GM03348 (cell line): ENCODE results near the gene TMEM63A.

ENCODE experiments used
- DNase-seq: peaks from one replicate; pipeline ENCODE4 v3.0.0; 2012; ENCODE audit warnings: low spot score

The TMEM63A gene

GRCh38 chr1:225866061-225866837 lies 15.9 kb downstream of the TMEM63A start:
- DNase-seq: no peak

- no peak for DNase-seq
Measured at GRCh38 chr1:225865514-225865913, 16.7 kb downstream of the TMEM63A start.

GRCh38 chr1:225863167-225863566 lies 19.0 kb downstream of the TMEM63A start:
- DNase-seq: no peak

DNA sequence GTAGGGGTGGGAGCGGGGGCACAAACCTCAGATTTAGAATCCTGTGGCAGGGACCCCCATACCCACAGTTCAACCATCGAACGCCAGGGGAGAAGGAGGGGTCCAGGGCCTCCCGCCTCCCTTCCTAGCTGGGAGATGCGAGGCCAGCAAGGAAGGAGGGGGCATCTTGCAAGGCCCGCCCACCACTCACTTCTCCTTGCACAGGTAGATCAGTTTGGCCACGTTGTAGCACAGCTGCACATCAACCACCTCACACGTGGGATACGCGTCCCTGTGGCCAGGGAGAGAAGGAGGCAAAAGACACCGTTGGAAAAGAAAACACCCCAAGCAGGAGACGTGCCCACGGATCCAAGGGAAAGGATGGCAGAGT lies 19.6 kb downstream of the TMEM63A start:
- no peak for DNase-seq

DNA sequence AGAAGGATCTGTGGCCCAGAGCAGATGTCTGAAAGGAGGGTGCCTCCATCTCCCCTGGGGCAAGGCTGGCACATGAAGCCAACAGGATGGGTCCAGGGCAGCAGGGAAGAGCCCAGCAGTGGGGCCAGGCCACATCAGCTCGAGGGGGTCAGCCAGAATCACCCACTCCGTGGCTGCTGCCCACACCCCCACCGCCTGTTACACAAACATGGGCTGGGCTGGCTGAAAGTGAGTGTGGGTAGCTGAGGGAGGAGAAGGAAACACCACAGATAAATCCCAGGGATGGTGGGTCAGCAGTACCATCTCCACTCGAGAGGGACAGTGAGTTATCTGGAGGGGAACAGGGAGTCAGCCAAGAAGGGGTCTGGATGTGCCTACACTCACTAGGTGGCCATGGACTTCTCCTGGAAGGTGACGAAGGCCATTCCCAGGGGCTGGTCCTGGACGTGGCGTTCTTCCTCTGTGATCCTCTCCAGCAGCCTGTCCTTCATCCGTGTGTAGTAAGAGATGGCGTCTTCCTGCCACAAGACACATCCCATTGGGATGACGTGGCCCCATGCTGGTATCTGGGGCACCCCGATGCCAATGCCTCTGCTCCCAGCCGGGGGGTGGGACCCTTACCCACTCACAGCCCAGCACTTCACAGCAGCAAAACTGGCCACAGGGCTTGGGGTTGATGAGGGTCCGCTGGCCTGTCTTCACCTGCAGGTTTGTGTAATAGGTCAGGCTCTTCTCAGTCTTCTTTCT lies 20.2 kb downstream of the TMEM63A start:
- DNase-seq: no peak

DNA sequence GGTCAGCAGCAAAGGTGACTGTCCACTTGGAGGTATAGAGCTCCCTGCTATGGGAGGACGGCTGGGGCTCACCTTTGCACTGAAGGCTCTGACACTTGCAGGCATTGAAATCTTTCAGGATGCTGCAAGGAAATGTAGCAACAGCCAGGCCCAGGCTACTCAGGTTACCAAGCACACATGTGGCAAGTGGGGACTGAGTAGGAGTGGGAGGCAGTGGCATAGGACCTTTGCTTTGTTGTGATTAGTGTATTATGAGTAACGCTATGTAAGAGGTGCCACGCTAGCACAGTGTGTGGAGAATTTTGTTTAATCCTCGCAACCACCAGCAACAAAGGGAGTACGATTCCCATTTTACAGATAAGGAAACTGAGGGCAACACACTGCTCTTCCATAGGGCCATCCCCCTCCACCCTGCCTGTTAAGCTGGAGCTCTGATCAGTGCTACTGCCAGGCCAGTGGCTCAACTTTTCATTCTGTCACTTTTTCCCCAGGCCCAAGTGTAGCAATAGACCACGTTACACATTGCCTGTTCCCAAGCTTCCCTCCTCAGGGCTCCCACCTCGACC lies 21.2 kb downstream of the TMEM63A start:
- no peak for DNase-seq

- no peak for DNase-seq
Measured at GRCh38 chr1:225860107-225860506, 22.1 kb downstream of the TMEM63A start.

- DNase-seq: no peak
Measured at GRCh38 chr1:225859151-225859550, 23.0 kb downstream of the TMEM63A start.

DNA sequence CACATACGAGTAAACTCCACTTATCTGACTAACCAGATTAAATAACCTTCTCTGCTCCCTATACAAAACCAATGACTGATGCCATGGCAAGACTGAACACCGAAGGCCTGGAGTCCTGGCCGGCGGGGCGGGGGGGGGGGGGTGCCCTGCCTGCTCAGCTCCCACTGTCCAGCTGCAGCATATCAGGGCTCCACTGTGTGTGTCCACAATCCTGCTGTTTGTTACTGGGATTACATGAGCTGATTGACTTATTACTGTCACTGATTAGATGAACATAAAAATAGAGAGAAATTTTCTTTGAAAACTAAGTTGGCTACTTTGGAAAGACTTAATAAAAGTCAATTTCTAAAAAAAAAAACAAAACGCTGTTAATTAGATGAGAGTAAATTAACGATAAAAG lies 24.9 kb downstream of the TMEM63A start:
- no peak for DNase-seq

GRCh38 chr1:225855503-225856300 lies 26.5 kb downstream of the TMEM63A start:
- DNase-seq: no peak

DNA sequence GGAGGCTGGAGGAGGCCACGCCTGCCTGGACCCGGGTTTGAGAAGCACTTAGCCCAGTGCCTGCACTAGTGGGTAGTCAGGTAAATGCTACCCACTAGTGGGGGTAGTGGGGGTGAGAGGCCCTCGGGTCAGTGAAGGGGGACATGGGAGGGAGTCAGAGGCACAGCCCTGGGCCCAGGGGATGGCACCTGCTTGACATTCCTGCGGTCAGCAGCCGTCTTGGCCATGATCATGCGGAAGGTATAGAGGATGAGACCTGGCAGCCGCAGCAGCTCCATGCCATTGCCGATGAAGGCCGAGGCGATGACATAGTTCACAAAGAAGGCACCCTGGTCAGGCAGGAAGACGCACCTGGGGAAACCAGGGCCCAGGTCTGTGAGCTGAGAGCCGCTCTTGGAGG lies 28.7 kb downstream of the TMEM63A start:
- no peak for DNase-seq

DNA sequence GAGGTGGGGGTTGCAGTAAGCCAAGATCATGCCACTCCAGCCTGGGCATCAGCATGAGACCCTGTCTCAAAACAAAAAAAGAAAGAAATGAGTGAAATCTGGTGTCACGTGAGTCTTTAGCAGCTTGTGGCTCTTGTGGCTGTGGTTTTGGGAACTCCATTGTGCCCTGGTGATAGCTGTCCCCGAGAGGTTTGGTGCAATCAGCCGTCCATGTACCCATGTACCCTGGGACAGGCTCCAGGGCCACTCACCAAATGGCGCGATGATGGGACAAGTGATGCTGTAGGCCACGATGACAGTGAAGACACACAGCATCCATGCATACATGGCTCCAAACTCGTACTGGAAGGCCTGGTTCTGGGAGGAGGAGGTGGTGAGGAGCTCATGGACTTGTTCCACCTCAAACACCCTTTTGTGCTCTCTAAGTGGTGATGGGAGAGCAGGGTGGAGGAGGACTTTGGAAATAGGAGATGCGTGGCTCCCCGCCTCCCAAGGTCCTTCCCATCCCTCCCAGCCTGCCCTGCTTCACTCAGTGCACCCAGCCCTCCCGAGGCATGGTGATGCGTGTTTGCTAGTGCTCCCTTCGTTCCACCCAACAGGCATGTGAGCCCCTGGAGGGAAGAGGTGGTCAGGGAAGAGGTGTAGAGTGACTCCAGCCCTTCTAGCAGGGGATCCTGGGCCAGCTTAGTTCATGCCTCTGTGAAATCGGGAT lies 29.6 kb downstream of the TMEM63A start:
- DNase-seq: no peak

DNA sequence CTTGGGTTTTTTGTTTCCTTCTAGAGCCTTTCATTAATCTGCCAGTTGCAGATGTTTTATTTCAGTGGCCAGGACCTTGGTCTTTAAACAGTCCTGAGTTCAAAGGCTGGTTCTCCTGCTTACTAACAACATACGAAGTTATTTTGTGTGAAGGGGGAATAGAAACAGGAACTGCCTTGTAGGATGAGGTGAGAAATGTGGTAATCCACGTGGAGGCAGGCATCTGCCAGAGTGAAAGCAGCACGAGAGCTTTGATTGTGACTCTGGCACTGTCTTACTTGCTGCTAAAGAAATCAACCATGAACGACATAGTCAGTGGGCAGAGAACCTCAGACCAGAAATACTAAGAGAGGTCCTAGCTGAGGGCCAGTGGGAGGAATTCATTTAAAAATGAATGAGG lies 30.4 kb downstream of the TMEM63A start:
- no peak for DNase-seq

DNA sequence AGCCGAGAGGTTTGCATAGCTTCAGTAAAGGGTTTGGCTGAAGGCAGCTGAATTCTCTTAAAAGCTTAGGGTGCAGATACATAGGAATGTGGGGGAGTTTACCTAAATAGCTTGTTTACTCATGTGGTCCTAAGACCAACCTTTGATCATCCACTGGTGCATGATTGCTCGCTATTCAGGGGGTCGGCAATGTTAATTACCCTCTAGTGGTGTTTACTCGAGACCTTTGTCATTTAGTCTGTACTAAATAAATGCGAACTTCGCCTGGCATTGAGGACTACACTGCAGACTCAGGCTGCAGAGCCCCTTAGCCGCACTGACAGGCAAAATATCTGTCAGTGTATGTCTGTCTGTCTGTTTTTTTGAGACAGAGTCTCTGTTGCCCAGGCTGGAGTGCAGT lies 31.8 kb downstream of the TMEM63A start:
- DNase-seq: no peak

DNA sequence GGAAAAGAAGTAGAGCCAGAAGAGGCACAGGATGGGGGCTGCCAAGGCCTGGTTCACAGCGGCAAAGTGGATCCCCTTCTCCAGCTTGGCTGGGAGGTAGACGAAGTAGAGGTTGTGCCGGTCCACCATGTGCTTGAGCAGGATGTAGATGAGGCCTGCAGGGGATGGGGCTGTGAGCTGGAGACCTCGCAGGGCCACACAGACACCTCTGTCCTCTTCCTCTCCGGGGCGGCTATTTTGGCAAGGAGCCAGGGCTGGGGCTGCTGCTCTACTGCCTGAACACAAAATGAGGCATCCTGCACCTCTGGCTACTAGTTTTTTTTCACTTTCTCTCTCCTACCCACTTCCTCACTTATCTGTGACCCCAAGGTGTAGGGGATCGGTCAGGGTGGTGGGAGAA lies 32.3 kb downstream of the TMEM63A start:
- no peak for DNase-seq

- DNase-seq: no peak
Measured at GRCh38 chr1:225848030-225848955, 33.9 kb downstream of the TMEM63A start.

- DNase-seq: no peak
Measured at GRCh38 chr1:225847610-225848009, 34.6 kb downstream of the TMEM63A start.

- no peak for DNase-seq
Measured at GRCh38 chr1:225846331-225847310, 35.6 kb downstream of the TMEM63A start.

DNA sequence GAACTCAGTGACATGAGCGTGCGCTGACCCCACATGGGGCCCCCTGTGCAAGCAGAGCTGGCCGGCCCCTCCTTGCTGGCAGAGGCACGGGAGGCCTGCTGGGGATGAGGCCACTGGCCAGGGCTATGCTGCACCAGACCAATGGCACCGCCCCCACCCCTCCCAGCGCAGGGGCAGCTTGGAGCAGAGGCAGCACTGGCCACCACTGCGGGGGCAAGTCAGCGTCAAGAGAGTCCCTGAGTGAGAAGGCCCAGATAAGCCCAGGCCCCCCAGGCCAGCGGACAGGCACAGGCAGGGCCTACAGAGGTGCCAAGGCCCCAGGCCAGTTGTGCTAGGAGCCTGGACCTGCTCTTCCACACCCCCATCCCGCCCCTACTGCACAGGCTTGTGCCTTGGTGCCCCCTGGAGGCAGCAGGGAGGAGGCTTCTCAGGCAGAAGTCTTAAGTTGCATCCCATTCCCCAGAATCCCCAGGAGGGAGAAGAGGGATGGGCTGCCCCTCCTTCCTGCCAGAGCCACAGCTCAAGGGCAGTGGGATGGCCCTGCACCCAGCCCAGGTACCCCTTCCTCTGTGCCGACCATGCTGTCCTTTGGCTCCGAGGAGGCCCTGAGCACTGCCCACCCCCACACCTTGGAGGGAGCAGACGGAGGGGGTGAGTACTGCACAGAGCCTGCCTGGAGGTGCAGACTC lies 36.5 kb downstream of the TMEM63A start:
- DNase-seq: peak; percentile 90
